ENCODE measurements around the gene C9orf50. TPM values are rescaled to one million over a fixed set of nuclear protein-coding genes. Genes with fewer than 3 reads are reported as not detected.

The C9orf50 gene
- total RNA-seq, 1 experiment from 2014 or later = not detected

DNA sequence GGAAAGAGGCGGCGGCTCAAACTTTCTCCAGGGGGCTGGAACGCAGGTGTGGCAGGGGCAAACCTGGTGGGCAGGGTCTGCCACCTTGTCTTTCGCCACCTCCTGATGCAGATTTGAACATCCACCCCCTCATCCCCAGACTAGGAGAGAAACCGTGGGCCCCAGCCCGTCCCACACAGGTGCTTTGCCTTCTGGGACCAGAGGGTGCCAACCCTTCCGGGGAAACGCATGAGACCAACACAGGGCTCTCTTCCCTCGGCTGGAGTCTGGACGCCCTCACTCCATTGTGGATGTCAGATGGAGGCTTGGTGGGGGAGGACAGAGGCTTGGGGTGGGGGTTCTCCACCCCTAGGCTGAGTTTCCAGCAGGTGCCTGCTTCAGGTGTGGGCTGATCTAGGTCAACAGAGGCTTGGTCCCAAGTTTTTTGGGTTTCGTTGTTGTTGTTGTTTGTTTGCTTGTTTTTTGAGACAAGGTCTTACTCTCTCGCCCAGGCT, 9.5 kb downstream of the C9orf50 start:
- Histone ChIP-seq H3K4me2 (ENCODE audit: insufficient read depth, insufficient read length, low read length) (peak overlapping the region; percentile 51), H3K14ac (ENCODE audit: insufficient read depth, low read length) (no peak overlapping the region), H3K23ac (ENCODE audit: insufficient read length, low read depth, low read length) (no peak overlapping the region), H4K20me1 (ENCODE audit: control insufficient read depth, insufficient read depth, insufficient read length) (no peaks in the 10 kb centered on the region), H2BK20ac (ENCODE audit: low read depth, low read length, poor library complexity, severe bottlenecking) (no peak overlapping the region), H4K5ac (ENCODE audit: insufficient read length, low read depth, low read length) (no peak overlapping the region), H2BK120ac (ENCODE audit: low read depth, low read length, poor library complexity, severe bottlenecking) (no peak overlapping the region), H2AFZ (ENCODE audit: low read length) (no peak overlapping the region), H2BK15ac (ENCODE audit: low read depth, low read length) (no peak overlapping the region), H3K4me1 (ENCODE audit: insufficient read depth, low read length) (peaks cover 5% of the 10 kb centered on the region; the same call in 1 of the 2 replicates), H3K23me2 (ENCODE audit: insufficient read length, low read depth, low read length, poor library complexity, severe bottlenecking) (peaks cover 5% of the 10 kb centered on the region), H2BK12ac (ENCODE audit: insufficient read length, low read depth, low read length) (no peak overlapping the region), H4K8ac (replicated peaks; ENCODE audit: insufficient read length, low read depth, low read length) (no peak overlapping the region), H3K27ac (ENCODE audit: insufficient read length, low read depth, low read length) (no peak overlapping the region), H3K9me3 (ENCODE audit: control insufficient read depth, low read depth, low read length) (no peaks in the 10 kb centered on the region), H4K91ac (ENCODE audit: insufficient read length, low read depth, low read length) (no peak overlapping the region), H3K56ac (ENCODE audit: insufficient read length, low read depth, low read length) (no peak overlapping the region), H2AK5ac (ENCODE audit: insufficient read length, low read length) (no peak overlapping the region), H3K79me1 (ENCODE audit: insufficient read depth, low read depth, low read length, poor library complexity, severe bottlenecking) (no peaks in the 10 kb centered on the region), H3K27me3 (ENCODE audit: insufficient read depth, low read length) (no peaks in the 10 kb centered on the region), H2BK5ac (ENCODE audit: insufficient read length, low read length) (no peak overlapping the region), H3T11ph (ENCODE audit: low read length) (no peak overlapping the region), H3K9ac (ENCODE audit: extremely low read depth, insufficient read length, low read length) (no peak overlapping the region), H3K79me2 (ENCODE audit: insufficient read depth, low read length) (no peaks in the 10 kb centered on the region), H3K18ac (ENCODE audit: insufficient read length, low read depth, low read length) (no peak overlapping the region), H3K4ac (ENCODE audit: low read depth, low read length) (no peak overlapping the region)
- no CpG with 5 or more reads among the region's 12 CpGs for WGBS (ENCODE audit: extremely low coverage, insufficient read length, low lambda C conversion rate)
- Mint-ChIP-seq H3K4me1 (peaks cover 25 to 34% of the 10 kb centered on the region in 2 experiments), H3K27me3 (ENCODE audit: low read depth) (peaks cover 48% of the 10 kb centered on the region), H3K27ac (no peak overlapping the region), H3K36me3 (ENCODE audit: insufficient read depth in 1 of 3, low read depth in 3 of 3) (no peaks in the 10 kb centered on the region), H3K9me3 (no peaks in the 10 kb centered on the region; a peak in 1 of 5 replicates), H3K4me3 (peak overlapping the region; percentile 59 to 80; a peak in 3 of 5 replicates)
- TF ChIP-seq, protein P1, sequence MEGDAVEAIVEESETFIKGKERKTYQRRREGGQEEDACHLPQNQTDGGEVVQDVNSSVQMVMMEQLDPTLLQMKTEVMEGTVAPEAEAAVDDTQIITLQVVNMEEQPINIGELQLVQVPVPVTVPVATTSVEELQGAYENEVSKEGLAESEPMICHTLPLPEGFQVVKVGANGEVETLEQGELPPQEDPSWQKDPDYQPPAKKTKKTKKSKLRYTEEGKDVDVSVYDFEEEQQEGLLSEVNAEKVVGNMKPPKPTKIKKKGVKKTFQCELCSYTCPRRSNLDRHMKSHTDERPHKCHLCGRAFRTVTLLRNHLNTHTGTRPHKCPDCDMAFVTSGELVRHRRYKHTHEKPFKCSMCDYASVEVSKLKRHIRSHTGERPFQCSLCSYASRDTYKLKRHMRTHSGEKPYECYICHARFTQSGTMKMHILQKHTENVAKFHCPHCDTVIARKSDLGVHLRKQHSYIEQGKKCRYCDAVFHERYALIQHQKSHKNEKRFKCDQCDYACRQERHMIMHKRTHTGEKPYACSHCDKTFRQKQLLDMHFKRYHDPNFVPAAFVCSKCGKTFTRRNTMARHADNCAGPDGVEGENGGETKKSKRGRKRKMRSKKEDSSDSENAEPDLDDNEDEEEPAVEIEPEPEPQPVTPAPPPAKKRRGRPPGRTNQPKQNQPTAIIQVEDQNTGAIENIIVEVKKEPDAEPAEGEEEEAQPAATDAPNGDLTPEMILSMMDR (conservative IDR thresholded peaks at IDR 0.05) = no peak
- no peak for DNase-seq

Data from H9 (cell line).